Measurements from ENCODE around the gene CHERP. TPM values are rescaled to one million over a fixed set of nuclear protein-coding genes. Genes with fewer than 3 reads are reported as not detected.
A peak's percentile ranks its signal among the peaks of the same experiment; 100 is the strongest.

The CHERP gene
- polyA plus RNA-seq, 1 experiment: 4.0 TPM

DNA sequence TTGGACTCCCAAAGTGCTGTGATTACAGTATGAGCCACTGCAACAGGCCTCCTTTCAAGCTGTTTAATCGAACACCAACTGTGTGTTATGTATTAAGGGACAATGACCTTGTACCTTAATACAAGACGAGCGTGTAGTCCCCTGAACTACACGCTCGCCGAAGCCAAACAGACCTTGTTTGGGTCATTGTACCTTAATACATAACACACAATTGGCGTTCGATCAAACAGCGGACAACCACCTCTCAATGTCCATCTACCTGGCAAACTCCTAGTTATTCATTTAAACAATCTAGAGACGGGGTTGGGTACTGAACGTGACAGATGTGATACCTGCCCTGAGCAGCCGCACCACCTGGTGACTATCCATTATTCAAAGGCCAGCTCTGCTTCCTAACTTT lies 1.3 kb downstream of the CHERP start:
- no peak for TF ChIP-seq CTCF (IDR thresholded peaks at IDR 0.05; ENCODE audit: insufficient read depth, low read depth, low read length)
- ChIA-PET CTCF (interaction anchor here (1.2 to 1.3 kb wide), 2 partner anchors 8 to 13 kb away, joined by 3 read pairs; no protein-coding TSS in a partner anchor), POLR2A (no interaction called here)
- Histone ChIP-seq H3K27me3 (ENCODE audit: control insufficient read depth, insufficient read depth, low read length) (no peaks in the 10 kb centered on the region), H3K36me3 (ENCODE audit: control insufficient read depth, insufficient read depth, low read length) (peaks cover 9% of the 10 kb centered on the region), H3K4me3 (ENCODE audit: low read depth, low read length) (peak overlapping the region; percentile 86)
- DNase-seq (ENCODE audit: low read depth): no peak

DNA sequence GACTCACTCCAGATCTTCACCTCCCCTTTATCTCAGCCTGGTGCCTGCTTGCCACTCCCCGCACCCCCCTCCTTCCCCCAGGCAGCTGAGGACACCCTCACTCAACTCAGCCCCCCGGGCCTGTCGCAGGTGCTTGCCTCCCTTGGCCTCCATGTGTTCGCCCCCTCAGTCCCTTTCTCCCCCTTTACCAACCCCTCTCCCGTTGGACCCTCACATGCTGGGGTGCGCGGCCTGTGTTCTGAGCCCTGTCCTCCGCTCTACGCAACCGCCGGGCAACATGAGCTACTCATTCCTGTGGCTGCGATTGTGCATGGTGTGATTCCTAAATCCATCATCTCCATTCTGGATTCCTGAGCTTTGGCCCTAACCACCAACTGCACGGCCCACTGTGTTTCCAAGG lies 5.1 kb downstream of the CHERP start:
- DNase-seq (ENCODE audit: low read depth): no peak
- Histone ChIP-seq H3K36me3 (ENCODE audit: control insufficient read depth, insufficient read depth, low read length) (peaks cover 26% of the 10 kb centered on the region), H3K4me3 (ENCODE audit: low read depth, low read length) (no peak overlapping the region), H3K27me3 (ENCODE audit: control insufficient read depth, insufficient read depth, low read length) (no peaks in the 10 kb centered on the region)
- ChIA-PET CTCF (no interaction called here), POLR2A (no interaction called here)
- no peak for TF ChIP-seq CTCF (IDR thresholded peaks at IDR 0.05; ENCODE audit: insufficient read depth, low read depth, low read length)

DNA sequence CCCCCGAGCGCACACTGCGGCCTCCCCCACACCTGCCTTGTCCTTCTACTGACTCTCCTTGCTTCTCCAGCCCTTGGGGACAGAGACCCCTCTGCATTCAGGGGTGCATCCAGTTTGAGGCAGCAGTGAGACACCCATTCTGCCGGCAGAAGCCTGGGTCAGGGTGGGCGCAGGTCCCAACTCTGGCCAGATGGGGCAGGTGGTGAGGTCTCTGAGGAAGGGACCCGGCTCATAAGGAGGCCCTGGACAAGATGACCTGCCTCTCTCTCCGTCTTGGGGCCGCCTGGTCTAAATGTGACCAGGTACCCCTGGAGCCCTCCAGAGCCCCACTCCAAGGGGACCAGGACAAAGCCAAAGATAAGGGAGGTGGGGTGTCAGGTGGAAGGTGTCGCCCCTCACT lies 6.1 kb downstream of the CHERP start:
- ChIA-PET POLR2A (no interaction called here), CTCF (interaction anchor here (0.5 kb wide), 1 partner anchor 90 kb away, joined by 3 read pairs; no protein-coding TSS in a partner anchor)
- DNase-seq (ENCODE audit: low read depth): no peak
- Histone ChIP-seq H3K27me3 (ENCODE audit: control insufficient read depth, insufficient read depth, low read length) (no peaks in the 10 kb centered on the region), H3K36me3 (ENCODE audit: control insufficient read depth, insufficient read depth, low read length) (peaks cover 36% of the 10 kb centered on the region), H3K4me3 (ENCODE audit: low read depth, low read length) (no peak overlapping the region)
- TF ChIP-seq CTCF (IDR thresholded peaks at IDR 0.05; ENCODE audit: insufficient read depth, low read depth, low read length): no peak

- ChIA-PET POLR2A (no interaction called here), CTCF (interaction anchor here (0.5 to 0.7 kb wide), 2 partner anchors 19 to 91 kb away, joined by 3 read pairs; no protein-coding TSS in a partner anchor)
- peaks cover 44% of the 10 kb centered on the region for H3K36me3 ChIP-seq (ENCODE audit: control insufficient read depth, insufficient read depth, low read length)
These were observed 6.9 kb downstream of the CHERP start for GRCh38 chr19:16535381-16535780.

More at GRCh38 chr19:16535381-16535780, 6.9 kb downstream of the CHERP start:
- Histone ChIP-seq H3K4me3 (ENCODE audit: low read depth, low read length) (no peak overlapping the region), H3K27me3 (ENCODE audit: control insufficient read depth, insufficient read depth, low read length) (no peaks in the 10 kb centered on the region)
- TF ChIP-seq CTCF (IDR thresholded peaks at IDR 0.05; ENCODE audit: insufficient read depth, low read depth, low read length): no peak
- no peak for DNase-seq (ENCODE audit: low read depth)
